CD4-positive, alpha-beta T cell (primary cell): Measurements from ENCODE around the gene ANGEL2. TPM values are rescaled to one million over a fixed set of nuclear protein-coding genes. Genes with fewer than 3 reads are reported as not detected.

Experiments used
- ATAC-seq: fragments of 200-7000 bp; cut with Tn5 transposase; one replicate; pipeline ENCODE4 v1.10.0; 2022; ENCODE audit warnings: mild to moderate bottlenecking; ENCODE audit not compliant: poor library complexity
- CTCF ChIA-PET: fragments of 350-600 bp; sonication (Branson Sonifier 250); formaldehyde crosslinking; loops from one replicate; lab custom pipeline; 2021; ENCODE audit warnings: antibody characterized with exemption, inconsistent platforms; lab: Charles Lee
- POLR2A ChIA-PET: fragments of 350-600 bp; sonication (Branson Sonifier 250); formaldehyde crosslinking; loops from one replicate; lab custom pipeline; 2021; ENCODE audit warnings: antibody characterized with exemption, inconsistent platforms; lab: Charles Lee
- DNase-seq, 14 experiments: peaks; one replicate each; pipeline ENCODE4 v3.0.0-alpha.2; 2013 to 2020; ENCODE audit warnings: mixed read lengths in 2 of 14
- H3K27ac ChIP-seq, 2 donors: one replicate each; pipeline versions ENCODE4 v1.5.1 to v1.7.0; 2013; ENCODE audit warnings: low read length in 2 of 2, low read depth in 1 of 2, mild to moderate bottlenecking in 1 of 2
- H3K27me3 ChIP-seq, 2 experiments: 1 replicate in 1 of 2; 2 replicates in 1 of 2; pipeline versions ENCODE4 v1.6.1 to v1.7.0; 2013; ENCODE audit warnings: low read length in 2 of 2, control low read depth in 1 of 2, mild to moderate bottlenecking in 1 of 2, moderate library complexity in 1 of 2; ENCODE audit not compliant: insufficient read depth in 2 of 2, control insufficient read depth in 1 of 2
- H3K36me3 ChIP-seq: one replicate; pipeline ENCODE4 v1.6.1; 2013; ENCODE audit warnings: low read length, control low read depth; ENCODE audit not compliant: insufficient read depth
- H3K4me1 ChIP-seq: one replicate; pipeline ENCODE4 v1.6.1; 2013; ENCODE audit warnings: low read length, control low read depth; ENCODE audit not compliant: insufficient read depth
- H3K4me3 ChIP-seq: one replicate; pipeline ENCODE4 v1.5.1; 2013; ENCODE audit warnings: mild to moderate bottlenecking, low read length, moderate library complexity
- H3K9me3 ChIP-seq, 2 experiments: 1 replicate in 1 of 2; 2 replicates in 1 of 2; pipeline versions ENCODE4 v1.6.1 to v1.7.0; 2013; ENCODE audit warnings: low read length in 2 of 2, mild to moderate bottlenecking in 2 of 2, control low read depth in 1 of 2, moderate library complexity in 1 of 2; ENCODE audit not compliant: control insufficient read depth in 1 of 2, insufficient read depth in 1 of 2
- H3K27ac Mint-ChIP-seq: one replicate; pipeline ENCODE4 v1.8.0; 2020; ENCODE audit warnings: mixed read lengths
- H3K27me3 Mint-ChIP-seq: one replicate; pipeline ENCODE4 v1.8.0; 2021; ENCODE audit warnings: mixed read lengths
- H3K36me3 Mint-ChIP-seq: one replicate; pipeline ENCODE4 v1.8.0; 2021; ENCODE audit warnings: low read depth, mixed read lengths
- H3K4me1 Mint-ChIP-seq: one replicate; pipeline ENCODE4 v1.8.0; 2021; ENCODE audit warnings: low read depth, mixed read lengths
- H3K4me3 Mint-ChIP-seq: one replicate; pipeline ENCODE4 v1.8.0; 2020; ENCODE audit warnings: mild to moderate bottlenecking, mixed read lengths
- H3K9me3 Mint-ChIP-seq: one replicate; pipeline ENCODE4 v1.8.0; 2020; ENCODE audit warnings: mixed read lengths
- CTCF ChIP-seq: fragments of 200-600 bp; IDR thresholded peaks from one replicate; pipeline ENCODE4 v1.8.0; 2022; ENCODE audit warnings: antibody characterized with exemption, mild to moderate bottlenecking
- intact Hi-C, 2 experiments: fragments of 100-400 bp; cut with DNase I in 1 of 2; cut with micrococcal nuclease in 1 of 2; formaldehyde crosslinking; loops; one replicate each; pipeline versions ENCODE4 v1.15.1 to v1.9.0; 2023 to 2025; cut with DNase I, micrococcal nuclease
- total RNA-seq, 174 experiments: library from RNA in 2 of 174; stranded (reverse) in 2 of 174; gene quantifications; one replicate each; pipeline ENCODE4 v1.2.3 and lab custom pipeline; 2021 to 2026

The ANGEL2 gene
- total RNA-seq, 2 experiments from 2014 or later: 53.0 to 56.2 TPM

GRCh38 chr1:212955098-212955497, 60.6 kb downstream of the ANGEL2 start:
- no peaks in the 10 kb centered on the region for H3K36me3 Mint-ChIP-seq
- H3K27me3 ChIP-seq: peaks cover 19 to 22% of the 10 kb centered on the region in 2 experiments
- H3K4me1 ChIP-seq: peaks cover 14% of the 10 kb centered on the region
- TF ChIP-seq CTCF: no peak
- intact Hi-C loops: no loop called here
- DNase-seq (no peak), ATAC-seq (no peak)
- no peak overlapping the region for H3K4me3 Mint-ChIP-seq
- H3K27ac ChIP-seq: no peak overlapping the region
- no peak overlapping the region for H3K27ac Mint-ChIP-seq
- H3K27me3 Mint-ChIP-seq: peaks cover 52% of the 10 kb centered on the region
- ChIA-PET POLR2A (no interaction called here), CTCF (no interaction called here)
- no peaks in the 10 kb centered on the region for H3K9me3 ChIP-seq
- no peak overlapping the region for H3K4me3 ChIP-seq
- no peaks in the 10 kb centered on the region for H3K4me1 Mint-ChIP-seq
- H3K36me3 ChIP-seq: no peaks in the 10 kb centered on the region
- no peaks in the 10 kb centered on the region for H3K9me3 Mint-ChIP-seq

GRCh38 chr1:212954514-212954913, 61.2 kb downstream of the ANGEL2 start:
- ATAC-seq (no peak), DNase-seq (no peak)
- CTCF ChIA-PET: no interaction called here
- POLR2A ChIA-PET: no interaction called here
- Mint-ChIP-seq H3K27ac (no peak overlapping the region), H3K36me3 (no peaks in the 10 kb centered on the region), H3K4me1 (no peaks in the 10 kb centered on the region), H3K4me3 (no peak overlapping the region), H3K9me3 (no peaks in the 10 kb centered on the region), H3K27me3 (peaks cover 58% of the 10 kb centered on the region)
- H3K4me3 ChIP-seq: no peak overlapping the region
- no peak for TF ChIP-seq CTCF
- no peaks in the 10 kb centered on the region for H3K36me3 ChIP-seq
- intact Hi-C loops: no loop called here
- H3K27me3 ChIP-seq: peaks cover 19 to 24% of the 10 kb centered on the region in 2 experiments
- H3K9me3 ChIP-seq: no peaks in the 10 kb centered on the region
- H3K4me1 ChIP-seq: peaks cover 16% of the 10 kb centered on the region
- H3K27ac ChIP-seq: no peak overlapping the region

GRCh38 chr1:212953321-212953720, 62.3 kb downstream of the ANGEL2 start:
- intact Hi-C loops: no loop called here
- TF ChIP-seq CTCF: no peak
- Mint-ChIP-seq H3K4me3 (no peak overlapping the region), H3K27me3 (peaks cover 61% of the 10 kb centered on the region), H3K9me3 (no peaks in the 10 kb centered on the region), H3K36me3 (no peaks in the 10 kb centered on the region), H3K27ac (no peak overlapping the region), H3K4me1 (no peaks in the 10 kb centered on the region)
- no peaks in the 10 kb centered on the region for H3K9me3 ChIP-seq
- POLR2A ChIA-PET: no interaction called here
- H3K27ac ChIP-seq: no peak overlapping the region
- no peaks in the 10 kb centered on the region for H3K36me3 ChIP-seq
- no peak for ATAC-seq
- DNase-seq: no peak
- no peak overlapping the region for H3K4me3 ChIP-seq
- CTCF ChIA-PET: no interaction called here
- peaks cover 19 to 24% of the 10 kb centered on the region in 2 experiments for H3K27me3 ChIP-seq
- peaks cover 16% of the 10 kb centered on the region for H3K4me1 ChIP-seq
